ENCODE results near the gene VPS13A.
"Not testable (repeated sequence)": the region's sequence is repeated elsewhere in the genome, so short reads cannot be mapped to it uniquely, and the experiment has no call there.

VPS13A gene

DNA sequence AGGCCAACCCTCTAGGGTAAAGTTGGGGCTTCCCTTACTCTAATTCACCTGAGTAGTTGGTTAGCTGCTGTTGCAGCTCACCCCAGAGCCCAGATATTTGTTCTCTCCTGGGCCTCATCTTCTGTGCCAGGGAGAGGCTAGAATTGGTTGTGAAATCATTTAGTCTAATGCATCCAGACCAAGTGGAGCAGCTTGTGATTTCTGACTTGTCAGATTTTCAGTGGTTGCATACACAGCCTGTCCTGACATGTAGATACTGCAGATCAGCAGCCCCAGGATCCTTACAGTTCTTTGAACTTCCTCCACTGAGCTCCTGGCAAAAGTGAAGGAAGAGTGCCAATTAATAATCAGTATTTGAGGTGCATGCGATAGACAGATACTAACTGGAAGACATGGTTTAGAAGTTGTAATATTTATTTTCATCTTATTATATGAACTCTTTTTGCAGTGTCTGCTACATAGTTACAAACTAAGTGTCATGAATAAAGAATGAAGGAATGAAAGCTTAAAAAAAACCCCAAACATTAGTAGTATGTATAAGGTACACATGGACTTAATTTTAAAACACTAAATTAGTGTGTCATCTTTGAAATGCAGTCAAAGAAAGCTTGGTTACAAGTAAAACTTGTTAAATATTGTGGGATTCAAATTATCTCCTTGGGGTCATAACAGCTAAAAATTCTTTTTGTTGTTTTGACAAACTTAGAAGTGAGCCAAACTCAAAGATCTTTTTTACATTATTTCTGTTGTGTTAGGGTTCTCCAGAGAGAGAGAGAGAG is 128.5 kb downstream of the VPS13A start:
- DNase-seq = no peak

DNA sequence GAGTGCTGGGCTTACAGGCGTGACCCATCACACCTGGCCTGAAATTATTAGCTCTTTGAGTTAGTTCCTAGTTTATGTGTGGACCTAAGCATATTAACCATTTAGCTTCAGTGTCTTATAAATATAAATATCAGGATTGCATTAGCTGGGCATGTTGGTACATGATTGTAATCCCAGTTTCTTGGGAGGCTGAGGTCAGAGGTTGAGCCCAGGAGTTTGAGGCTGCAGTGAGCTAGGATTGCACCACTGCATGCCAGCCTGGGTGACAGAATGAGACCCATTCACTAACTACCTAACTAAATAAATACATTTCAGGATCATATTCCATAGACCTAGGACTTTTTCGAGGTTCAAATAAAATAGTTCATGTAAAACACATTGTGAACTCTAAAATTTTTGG is 129.8 kb downstream of the VPS13A start:
- DNase-seq = no peak

DNA sequence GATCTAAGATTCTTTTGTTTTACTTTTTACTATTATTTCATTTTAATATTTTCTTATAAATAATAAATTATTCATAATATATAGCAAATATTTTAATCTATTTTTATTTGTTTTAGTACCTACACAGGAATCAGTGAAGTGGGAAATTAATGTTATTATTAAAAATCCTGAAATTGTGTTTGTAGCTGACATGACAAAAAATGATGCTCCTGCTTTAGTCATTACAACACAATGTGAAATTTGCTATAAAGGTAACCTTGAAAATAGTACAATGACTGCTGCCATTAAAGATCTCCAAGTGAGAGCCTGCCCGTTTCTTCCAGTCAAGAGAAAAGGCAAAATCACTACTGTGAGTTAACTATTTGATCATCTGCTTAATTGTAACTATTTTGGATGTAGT is 138.7 kb downstream of the VPS13A start:
- no peak for DNase-seq

DNA sequence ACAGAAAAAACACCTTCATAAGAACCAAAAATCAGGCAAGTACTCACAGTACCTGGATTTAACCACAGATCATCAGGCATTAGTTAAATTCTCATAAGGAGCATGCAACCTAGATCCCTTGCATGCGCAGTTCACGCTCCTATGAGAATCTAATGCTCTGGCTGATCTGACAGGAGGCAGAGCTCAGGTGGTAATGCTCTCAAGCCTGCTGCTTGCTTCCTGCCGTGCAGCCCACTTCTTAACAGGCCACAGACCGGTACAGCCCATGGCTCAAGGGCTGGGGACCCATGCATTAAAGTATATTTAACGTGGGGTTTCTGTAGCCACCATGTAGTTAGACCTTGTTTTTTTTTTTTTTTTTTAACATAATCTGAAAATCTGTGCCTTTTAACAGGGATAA is 147.7 kb downstream of the VPS13A start:
- DNase-seq = no peak

DNA sequence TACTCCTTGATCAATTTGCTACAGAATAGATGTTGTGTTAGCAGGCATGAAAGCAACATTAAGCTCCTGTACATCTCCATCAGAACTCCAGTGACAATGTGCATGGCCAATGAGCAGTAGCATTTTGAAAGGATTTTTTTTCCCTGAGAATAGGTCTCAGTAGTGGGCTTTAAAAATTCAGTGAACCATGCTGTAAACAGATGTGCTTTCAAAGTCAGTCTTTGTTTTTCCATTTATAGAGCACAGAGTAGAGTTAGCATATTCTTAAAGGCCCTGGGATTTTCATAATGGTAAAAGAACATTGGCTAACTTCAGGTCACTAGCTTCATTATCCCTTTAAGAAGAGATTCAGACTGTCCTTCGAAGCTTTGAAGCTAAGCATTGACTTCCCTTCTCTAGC is 150.8 kb downstream of the VPS13A start:
- no peak for DNase-seq

DNA sequence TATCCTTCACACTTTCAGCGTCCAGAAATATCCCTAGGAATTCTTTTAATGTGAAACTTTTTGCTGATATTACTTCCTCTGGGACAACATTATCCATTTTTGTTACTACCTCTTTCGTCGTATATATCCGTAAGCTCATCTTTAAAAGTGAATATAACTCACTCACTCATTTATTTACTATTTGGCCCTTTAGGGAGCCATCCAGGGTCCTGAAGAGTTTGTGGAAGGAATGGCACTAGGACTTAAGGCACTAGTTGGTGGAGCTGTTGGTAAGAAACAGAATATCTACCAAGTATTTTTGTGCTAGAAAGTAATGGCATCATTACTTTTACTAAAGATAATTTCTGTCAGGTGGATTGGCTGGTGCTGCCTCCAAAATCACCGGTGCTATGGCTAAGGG is 192.7 kb downstream of the VPS13A start:
- DNase-seq = no peak

DNA sequence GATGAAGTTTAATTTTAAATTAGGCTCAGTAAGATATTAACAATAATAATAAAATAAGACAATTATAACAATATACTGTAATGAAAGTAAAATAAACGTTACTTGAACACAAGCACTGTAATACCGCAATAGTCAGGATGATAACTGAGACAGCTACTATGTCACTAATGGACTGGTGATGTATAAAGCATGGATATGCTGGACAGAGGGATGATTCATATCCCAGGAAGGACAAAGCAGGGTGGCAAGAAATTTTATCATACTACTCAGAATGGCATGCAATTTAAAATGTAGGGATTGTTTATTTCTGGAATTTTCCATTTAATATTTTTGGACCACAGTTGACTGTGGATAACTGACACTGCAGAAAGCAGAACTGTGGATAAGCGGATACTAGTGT is 196.9 kb downstream of the VPS13A start:
- no peak for DNase-seq

DNA sequence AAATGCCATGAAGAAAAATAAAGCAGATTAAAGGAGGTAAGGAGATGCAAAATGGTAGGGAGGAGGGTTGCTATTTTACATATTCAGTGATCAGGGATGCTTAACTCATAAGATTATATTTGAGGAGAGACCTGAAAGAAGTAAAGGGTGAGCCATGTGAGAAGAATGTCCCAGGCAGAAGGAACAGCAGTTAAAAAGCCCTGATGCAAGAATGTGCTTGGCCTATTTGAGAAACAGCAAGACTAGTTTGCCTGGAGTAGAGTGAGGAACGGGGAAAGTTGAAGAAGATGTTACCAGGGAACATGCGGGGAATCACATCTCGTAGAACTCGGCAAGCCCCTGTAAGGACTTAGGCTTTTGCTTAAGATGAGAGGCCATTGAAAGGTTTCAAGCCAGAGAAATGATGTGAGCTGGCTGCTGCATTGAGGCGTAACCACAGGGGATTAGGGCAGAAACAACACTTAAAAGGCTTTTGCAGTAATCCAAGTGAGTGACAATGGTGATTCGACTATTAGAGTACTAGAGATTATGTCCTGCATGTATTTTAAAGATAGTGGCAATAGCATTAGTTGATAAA is 198.7 kb downstream of the VPS13A start:
- DNase-seq = no peak

DNA sequence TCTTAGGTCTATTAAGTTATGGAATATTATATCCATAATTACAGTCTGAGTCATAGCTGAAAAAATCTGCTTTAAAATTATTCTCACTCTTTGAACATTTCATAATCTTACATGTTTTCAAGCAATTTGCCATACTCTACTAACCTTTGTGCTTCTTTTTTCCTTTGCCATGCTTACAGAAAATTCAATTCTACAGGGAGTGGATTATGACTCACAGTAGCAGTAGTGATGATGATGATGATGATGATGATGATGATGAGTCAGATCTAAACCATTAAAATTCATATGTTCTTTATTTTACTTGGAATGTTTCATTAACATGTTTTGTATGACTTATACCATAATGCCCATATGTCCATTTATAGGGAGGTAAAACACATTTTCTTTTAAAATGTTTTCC is 207.1 kb downstream of the VPS13A start:
- DNase-seq = no peak

DNA sequence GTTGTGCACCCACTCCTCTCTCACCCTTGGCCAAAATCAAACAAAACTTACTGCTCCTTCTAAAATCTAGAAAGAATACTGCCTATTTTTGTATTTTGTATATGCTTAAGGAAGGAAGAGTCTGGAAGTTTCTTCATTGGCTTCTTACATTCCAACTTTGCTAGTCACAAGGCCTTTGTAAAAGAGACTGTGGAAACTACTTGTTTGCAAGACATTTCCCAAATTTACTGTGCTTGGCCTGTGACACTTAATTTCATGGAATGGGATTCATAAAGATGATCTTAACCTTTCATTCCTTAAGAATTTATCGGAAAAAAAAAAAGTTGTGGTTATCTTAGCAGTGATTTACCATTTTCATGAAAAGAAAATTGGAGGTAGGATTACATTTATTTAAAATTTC is 208.9 kb downstream of the VPS13A start:
- DNase-seq = no peak

DNA sequence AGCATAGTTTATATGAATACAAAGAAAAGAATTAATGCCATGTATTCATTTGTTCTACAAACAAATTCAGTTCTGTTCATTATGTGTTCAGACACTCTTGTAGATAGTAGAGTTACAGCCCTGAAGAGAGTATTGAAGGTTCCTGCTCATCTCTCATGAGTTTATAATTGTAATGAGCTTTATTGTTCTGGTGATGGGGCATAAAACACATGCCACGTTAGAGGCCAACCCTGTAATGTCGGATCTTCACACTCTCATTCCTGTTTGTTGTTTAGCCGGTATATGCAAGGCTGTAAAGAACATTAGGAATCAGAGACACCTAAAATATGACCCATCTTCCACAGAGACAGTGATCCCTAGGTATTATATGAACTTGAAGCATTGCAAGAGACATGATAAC is 214.5 kb downstream of the VPS13A start:
- no peak for DNase-seq

DNA sequence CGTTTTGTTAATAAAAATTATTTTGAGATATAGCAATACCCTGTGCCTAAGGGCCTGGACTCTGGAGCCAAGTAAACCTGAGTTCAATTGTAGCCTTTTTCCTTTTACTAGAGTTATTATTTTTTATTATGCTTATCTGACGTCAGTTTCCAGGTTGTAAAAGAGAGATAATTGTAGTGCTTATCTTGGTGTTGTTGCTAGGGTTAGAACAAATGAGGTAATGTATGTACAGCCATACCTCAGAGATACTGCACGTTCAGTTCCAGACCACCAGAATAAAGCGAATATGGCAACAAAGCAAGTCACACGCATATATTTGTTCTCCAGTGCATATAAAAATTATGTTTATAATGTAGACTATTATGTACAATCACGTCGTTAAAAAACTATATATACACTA is 215.0 kb downstream of the VPS13A start:
- no peak for DNase-seq

DNA sequence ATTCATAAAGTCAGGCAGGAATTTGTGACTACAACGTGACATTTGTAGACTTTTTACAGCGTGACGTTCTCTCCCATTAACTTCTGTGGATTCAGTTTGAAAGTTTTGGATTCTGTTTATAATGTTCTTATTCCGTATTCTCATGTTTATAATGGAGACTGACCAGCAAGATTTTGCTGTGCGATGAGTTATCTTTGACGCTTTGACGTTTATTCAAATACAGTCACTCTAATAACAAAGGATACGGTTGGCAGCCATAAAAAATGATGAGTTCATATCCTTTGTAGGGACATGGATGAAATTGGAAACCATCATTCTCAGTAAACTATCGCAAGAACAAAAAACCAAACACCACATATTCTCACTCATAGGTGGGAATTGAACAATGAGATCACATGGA is 221.2 kb downstream of the VPS13A start:
- DNase-seq = not testable (repeated sequence)

DNA sequence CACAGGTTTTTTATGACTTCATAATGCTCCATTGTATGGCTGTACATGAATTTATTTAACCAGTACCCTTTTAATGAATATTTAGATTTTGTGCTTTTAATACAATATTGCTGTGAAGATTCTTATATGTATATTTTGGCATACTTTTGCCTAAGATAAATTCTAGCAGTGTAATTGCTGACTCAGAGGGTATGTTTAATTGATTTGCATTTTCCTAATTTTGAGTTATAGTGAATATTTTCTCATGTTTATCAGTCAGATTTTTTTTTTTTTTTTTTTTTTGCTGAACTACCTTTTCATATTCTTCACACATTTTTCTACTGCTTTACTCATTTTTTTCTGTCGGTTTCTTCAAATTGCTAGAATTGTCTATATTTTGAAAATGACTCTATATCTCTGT is 222.6 kb downstream of the VPS13A start:
- no peak for DNase-seq

DNA sequence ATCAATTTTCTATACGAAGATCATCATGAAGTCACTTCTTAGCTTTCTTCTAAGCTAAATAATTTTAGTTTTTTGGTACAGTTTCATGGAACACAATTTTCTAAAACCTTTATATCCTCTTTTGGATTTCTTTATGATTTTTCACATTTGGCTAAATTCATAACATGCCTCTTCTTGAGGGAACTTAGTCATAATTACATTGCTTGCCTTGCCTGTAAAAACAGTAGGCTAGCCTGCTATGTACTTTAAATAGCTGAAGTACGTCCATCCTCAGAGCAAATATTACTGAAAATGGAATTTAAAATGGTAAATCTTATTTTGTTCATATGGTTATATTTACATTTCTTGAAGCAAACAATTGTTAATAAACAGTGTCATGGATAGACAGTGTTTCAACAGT is 225.0 kb downstream of the VPS13A start:
- DNase-seq = no peak

DNA sequence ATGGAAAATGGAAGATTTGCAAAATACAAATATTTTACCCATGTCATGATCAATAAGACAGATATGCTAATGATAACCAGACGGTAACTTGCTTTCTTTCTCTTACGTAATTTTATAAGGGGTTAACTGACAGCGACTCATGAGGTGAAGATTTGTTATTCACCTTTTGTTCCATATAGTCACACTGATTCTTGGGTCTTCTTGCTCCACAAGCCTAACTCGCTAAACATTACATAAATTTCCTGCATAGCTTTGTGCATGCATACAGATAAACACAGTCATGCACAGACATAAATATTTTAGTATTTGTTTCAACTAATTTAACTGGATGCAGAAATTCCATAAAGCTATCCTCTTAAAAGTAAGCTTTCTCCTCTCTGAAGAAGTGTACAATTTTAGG is 225.9 kb downstream of the VPS13A start:
- no peak for DNase-seq

DNA sequence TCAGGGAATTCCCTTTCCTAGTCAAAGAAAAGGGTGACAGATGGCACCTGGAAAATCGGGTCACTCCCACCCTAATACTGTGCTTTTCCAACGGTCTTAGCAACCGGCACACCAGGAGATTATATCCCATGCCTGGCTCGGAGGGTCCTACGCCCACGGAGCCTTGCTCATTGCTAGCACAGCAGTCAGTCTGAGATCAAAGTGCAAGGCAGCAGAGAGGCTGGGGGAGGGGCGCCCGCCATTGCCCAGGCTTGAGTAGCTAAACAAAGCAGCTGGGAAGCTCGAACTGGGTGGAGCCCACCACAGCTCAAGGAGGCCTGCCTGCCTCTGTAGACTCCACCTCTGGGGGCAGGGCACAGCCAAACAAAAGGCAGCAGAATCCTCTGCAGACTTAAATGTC is 231.2 kb downstream of the VPS13A start:
- DNase-seq = not testable (repeated sequence)

DNA sequence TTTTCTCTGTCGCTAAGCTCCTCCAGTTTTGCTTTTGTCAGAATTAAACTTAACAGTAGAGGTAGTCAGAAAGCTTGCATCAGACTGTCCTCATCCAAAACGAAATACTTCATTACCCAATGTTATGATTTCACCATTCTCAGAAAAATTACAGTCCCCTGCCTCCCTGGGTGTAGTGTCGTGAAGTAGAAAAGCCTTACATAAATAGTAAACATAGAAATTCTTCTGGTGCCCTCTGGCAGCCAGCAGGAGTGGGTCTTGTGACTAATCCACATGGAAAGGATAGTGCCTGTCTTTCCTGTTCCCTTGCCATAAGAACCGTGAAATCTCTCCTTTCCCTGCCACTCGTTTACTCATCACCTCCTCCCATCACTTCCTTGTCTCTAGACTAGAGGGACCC is 240.2 kb downstream of the VPS13A start:
- DNase-seq = no peak

DNA sequence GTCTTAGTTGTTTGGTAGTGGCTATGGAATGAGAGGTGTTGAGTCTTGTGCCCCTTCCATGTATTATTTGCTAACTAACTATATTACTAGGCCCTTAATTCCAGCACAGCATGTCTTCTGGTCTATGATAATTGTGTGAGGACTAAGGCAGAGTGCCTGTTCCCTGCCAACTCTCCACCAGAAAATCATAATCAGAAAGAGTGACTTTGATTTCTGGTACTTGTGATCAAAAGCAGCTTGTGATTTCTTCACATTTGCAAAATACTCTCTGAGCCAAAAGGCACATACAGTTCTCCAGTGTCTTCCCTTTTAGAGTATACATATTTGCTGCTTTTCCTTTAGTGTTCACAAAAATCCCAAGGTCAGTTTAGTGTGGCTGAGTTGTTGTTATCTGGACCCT is 240.9 kb downstream of the VPS13A start:
- no peak for DNase-seq

DNA sequence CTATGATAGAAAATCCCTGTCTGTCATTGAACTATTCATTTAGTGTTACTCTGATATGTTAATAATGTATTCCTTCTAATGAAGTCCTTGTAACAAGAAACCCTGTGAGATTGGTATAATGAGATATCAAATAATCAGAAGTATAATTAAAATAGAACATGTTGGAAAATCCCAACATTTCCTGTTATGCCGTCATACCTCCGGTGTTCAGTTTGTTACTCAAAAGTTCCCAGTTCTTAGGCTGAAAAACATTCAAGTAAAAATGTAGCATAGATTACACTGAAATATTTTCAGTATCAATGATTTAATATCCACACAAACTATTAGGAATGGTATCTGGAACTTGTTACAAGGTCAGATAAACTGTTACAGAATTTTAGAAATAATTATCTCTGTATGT is 243.3 kb downstream of the VPS13A start:
- no peak for DNase-seq

DNA sequence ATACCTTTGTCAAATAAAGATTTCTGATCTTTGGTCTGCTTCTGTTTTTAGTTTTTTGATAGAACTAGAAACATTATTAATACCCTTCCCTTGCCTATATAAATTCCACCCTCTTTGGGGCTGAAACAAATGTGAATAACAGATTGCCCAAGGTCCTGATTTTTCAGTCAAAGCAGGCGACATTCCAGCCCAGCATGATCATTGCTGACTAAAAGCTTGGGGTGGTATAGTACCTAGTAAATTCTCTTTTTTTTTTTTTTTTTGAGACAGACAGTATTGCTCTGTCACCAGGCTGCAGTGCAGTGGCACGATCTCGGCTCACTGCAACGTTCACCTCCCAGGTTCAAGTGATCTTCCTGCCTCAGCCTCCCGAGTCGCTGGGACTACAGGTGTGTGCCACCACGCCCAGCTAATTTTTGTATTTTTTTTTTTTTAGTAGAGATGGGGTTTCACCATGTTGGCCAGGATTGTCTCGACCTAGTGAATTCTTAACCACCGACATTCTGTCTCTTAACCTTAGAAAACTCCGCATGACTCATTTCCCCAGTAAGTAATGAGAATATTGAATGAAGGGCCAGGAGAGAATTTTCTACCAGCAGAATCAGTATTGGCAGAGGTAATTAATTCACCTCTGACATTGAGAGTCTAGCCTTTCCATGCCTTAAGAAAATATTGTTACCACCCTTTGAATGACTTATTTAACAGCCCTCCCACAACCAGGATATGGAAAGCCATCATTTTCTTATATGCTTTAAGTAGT is 244.4 kb downstream of the VPS13A start:
- no peak for DNase-seq

DNA sequence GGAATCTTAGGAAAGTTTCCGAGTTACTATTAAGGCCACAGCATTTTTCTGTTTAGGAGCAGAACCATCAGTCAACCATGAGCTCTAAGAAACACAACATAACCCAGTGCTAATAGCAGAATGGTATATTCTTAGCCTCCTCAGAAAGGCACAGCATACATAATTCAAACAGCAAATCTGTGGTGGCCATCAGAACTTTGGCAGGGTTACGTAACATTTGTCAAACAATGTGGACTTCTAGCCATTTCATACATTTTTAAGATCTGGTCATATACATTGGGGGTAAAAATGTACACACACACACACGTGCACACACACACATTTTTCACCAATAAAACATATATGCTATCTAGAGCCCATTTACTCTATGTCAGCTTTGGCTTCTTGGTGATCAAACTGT is 245.6 kb downstream of the VPS13A start:
- no peak for DNase-seq

DNA sequence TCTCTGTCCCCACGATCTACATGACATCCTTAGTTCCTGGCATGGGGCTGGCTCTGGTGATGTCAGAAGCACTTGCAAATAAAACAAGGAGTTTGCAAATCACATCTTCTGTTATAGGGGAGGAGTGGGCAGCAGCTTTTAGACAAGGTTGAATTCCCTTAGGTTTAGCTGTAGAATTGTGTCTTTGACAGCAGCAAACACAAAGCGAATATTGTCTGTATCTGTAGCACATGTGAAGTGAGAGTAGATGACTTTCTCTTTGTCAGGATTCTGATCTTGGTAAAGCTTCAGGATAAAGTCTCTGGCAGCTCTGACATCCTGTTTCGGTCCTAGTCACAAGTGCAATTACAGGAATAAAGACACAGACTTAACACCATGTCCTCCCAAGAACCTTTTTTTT is 246.5 kb downstream of the VPS13A start:
- DNase-seq = no peak

DNA sequence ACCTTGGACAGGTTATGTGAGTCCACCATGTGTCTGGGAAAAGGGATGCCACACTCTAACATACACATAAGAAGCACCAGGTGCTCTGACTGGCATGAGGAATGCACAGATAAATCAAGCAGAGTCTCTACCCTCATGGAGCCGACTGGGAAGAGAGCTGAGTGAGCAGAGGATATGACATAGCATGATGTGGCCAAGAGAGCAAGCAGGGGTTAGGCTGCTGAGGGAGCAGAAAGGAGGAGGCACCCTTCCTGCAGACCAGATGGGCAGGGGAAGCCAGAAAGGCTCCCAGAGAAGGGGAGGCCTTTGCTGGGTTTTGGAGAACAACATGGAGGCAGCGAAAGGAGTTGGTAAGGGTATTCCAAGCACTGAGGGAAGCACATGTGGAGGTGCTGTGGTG is 247.7 kb downstream of the VPS13A start:
- no peak for DNase-seq
